ENCODE results near the gene RABGAP1L. TPM values are rescaled to one million over a fixed set of nuclear protein-coding genes. Genes with fewer than 3 reads are reported as not detected.
"Not testable (repeated sequence)": the region's sequence is repeated elsewhere in the genome, so short reads cannot be mapped to it uniquely, and the experiment has no call there.

Gene RABGAP1L
- total and polyA plus RNA-seq, 4 donors = 33.7 to 128 (median 62.1) TPM

- Histone ChIP-seq H3K36me3 (ENCODE audit: control insufficient read depth, insufficient read depth, low read length) (no peaks in the 10 kb centered on the region), H3K27me3 (ENCODE audit: control insufficient read depth, insufficient read depth, low read length) (no peaks in the 10 kb centered on the region), H3K4me1 (ENCODE audit: control insufficient read depth, insufficient read depth, low read length) (no peaks in the 10 kb centered on the region), H3K9me3 (ENCODE audit: control insufficient read depth, insufficient read depth, low read length) (no peaks in the 10 kb centered on the region), H3K4me3 (ENCODE audit: low read depth, low read length) (no peak overlapping the region), H3K27ac (ENCODE audit: low read depth, low read length) (no peak overlapping the region)
- WGBS (ENCODE audit: insufficient coverage) = no CpG with 5 or more reads among the region's 1 CpG
- no peak for DNase-seq (ENCODE audit: low read depth in 4 of 6, low spot score in 6 of 6)
Measured at GRCh38 chr1:174639461-174639860, 480.1 kb downstream of the RABGAP1L start.

GRCh38 chr1:174640783-174641182 is 481.5 kb downstream of the RABGAP1L start:
- no peaks in the 10 kb centered on the region for H3K9me3 ChIP-seq (ENCODE audit: control insufficient read depth, insufficient read depth, low read length)
- no peaks in the 10 kb centered on the region for H3K27me3 ChIP-seq (ENCODE audit: control insufficient read depth, insufficient read depth, low read length)
- H3K36me3 ChIP-seq (ENCODE audit: control insufficient read depth, insufficient read depth, low read length) = no peaks in the 10 kb centered on the region
- WGBS (ENCODE audit: insufficient coverage) = no CpG with 5 or more reads among the region's 1 CpG
- H3K27ac ChIP-seq (ENCODE audit: low read depth, low read length) = no peak overlapping the region
- H3K4me1 ChIP-seq (ENCODE audit: control insufficient read depth, insufficient read depth, low read length) = no peaks in the 10 kb centered on the region
- H3K4me3 ChIP-seq (ENCODE audit: low read depth, low read length) = no peak overlapping the region
- no peak for DNase-seq (ENCODE audit: low read depth in 4 of 6, low spot score in 6 of 6)

GRCh38 chr1:174642393-174642792 is 483.1 kb downstream of the RABGAP1L start:
- DNase-seq (ENCODE audit: low read depth in 4 of 6, low spot score in 6 of 6) = no peak
- Histone ChIP-seq H3K4me3 (ENCODE audit: low read depth, low read length) (no peak overlapping the region), H3K27me3 (ENCODE audit: control insufficient read depth, insufficient read depth, low read length) (no peaks in the 10 kb centered on the region), H3K9me3 (ENCODE audit: control insufficient read depth, insufficient read depth, low read length) (no peaks in the 10 kb centered on the region), H3K36me3 (ENCODE audit: control insufficient read depth, insufficient read depth, low read length) (no peaks in the 10 kb centered on the region), H3K27ac (ENCODE audit: low read depth, low read length) (no peak overlapping the region), H3K4me1 (ENCODE audit: control insufficient read depth, insufficient read depth, low read length) (no peaks in the 10 kb centered on the region)

GRCh38 chr1:174643206-174643605 is 483.9 kb downstream of the RABGAP1L start:
- Histone ChIP-seq H3K4me1 (ENCODE audit: control insufficient read depth, insufficient read depth, low read length) (no peaks in the 10 kb centered on the region), H3K27ac (ENCODE audit: low read depth, low read length) (no peak overlapping the region), H3K36me3 (ENCODE audit: control insufficient read depth, insufficient read depth, low read length) (no peaks in the 10 kb centered on the region), H3K27me3 (ENCODE audit: control insufficient read depth, insufficient read depth, low read length) (no peaks in the 10 kb centered on the region), H3K4me3 (ENCODE audit: low read depth, low read length) (no peak overlapping the region), H3K9me3 (ENCODE audit: control insufficient read depth, insufficient read depth, low read length) (no peaks in the 10 kb centered on the region)
- no CpG with 5 or more reads among the region's 1 CpG for WGBS (ENCODE audit: insufficient coverage)
- DNase-seq (ENCODE audit: low read depth in 4 of 6, low spot score in 6 of 6) = no peak

GRCh38 chr1:174649572-174649971 is 490.3 kb downstream of the RABGAP1L start:
- not testable (repeated sequence) for H3K36me3 ChIP-seq (ENCODE audit: control insufficient read depth, insufficient read depth, low read length); H3K9me3 ChIP-seq (ENCODE audit: control insufficient read depth, insufficient read depth, low read length); H3K27me3 ChIP-seq (ENCODE audit: control insufficient read depth, insufficient read depth, low read length); H3K4me1 ChIP-seq (ENCODE audit: control insufficient read depth, insufficient read depth, low read length); H3K27ac ChIP-seq (ENCODE audit: low read depth, low read length); DNase-seq (ENCODE audit: low read depth in 4 of 6, low spot score in 6 of 6); H3K4me3 ChIP-seq (ENCODE audit: low read depth, low read length)
- WGBS (ENCODE audit: insufficient coverage) = 100% methylated on average over 1 of the region's 2 CpGs

GRCh38 chr1:174652569-174653280 is 493.4 kb downstream of the RABGAP1L start:
- WGBS (ENCODE audit: insufficient coverage) = 63% methylated on average over 7 of the region's 8 CpGs
- Histone ChIP-seq H3K4me1 (ENCODE audit: control insufficient read depth, insufficient read depth, low read length) (no peaks in the 10 kb centered on the region), H3K27me3 (ENCODE audit: control insufficient read depth, insufficient read depth, low read length) (no peaks in the 10 kb centered on the region), H3K36me3 (ENCODE audit: control insufficient read depth, insufficient read depth, low read length) (no peaks in the 10 kb centered on the region), H3K9me3 (ENCODE audit: control insufficient read depth, insufficient read depth, low read length) (no peaks in the 10 kb centered on the region), H3K27ac (ENCODE audit: low read depth, low read length) (no peak overlapping the region), H3K4me3 (ENCODE audit: low read depth, low read length) (no peak overlapping the region)
- DNase-seq (ENCODE audit: low read depth in 4 of 6, low spot score in 6 of 6) = no peak

GRCh38 chr1:174654560-174654959 is 495.2 kb downstream of the RABGAP1L start:
- Histone ChIP-seq H3K27ac (ENCODE audit: low read depth, low read length) (no peak overlapping the region), H3K4me1 (ENCODE audit: control insufficient read depth, insufficient read depth, low read length) (no peaks in the 10 kb centered on the region)

GRCh38 chr1:174656409-174657059 is 497.2 kb downstream of the RABGAP1L start:
- DNase-seq (ENCODE audit: low read depth in 4 of 6, low spot score in 6 of 6) = no peak
- Histone ChIP-seq H3K4me1 (ENCODE audit: control insufficient read depth, insufficient read depth, low read length) (no peaks in the 10 kb centered on the region), H3K36me3 (ENCODE audit: control insufficient read depth, insufficient read depth, low read length) (no peaks in the 10 kb centered on the region), H3K27ac (ENCODE audit: low read depth, low read length) (no peak overlapping the region), H3K4me3 (ENCODE audit: low read depth, low read length) (no peak overlapping the region), H3K9me3 (ENCODE audit: control insufficient read depth, insufficient read depth, low read length) (no peaks in the 10 kb centered on the region), H3K27me3 (ENCODE audit: control insufficient read depth, insufficient read depth, low read length) (no peaks in the 10 kb centered on the region)
- WGBS (ENCODE audit: insufficient coverage) = 83% methylated on average over 1 of the region's 1 CpG

More at GRCh38 chr1:174654560-174654959, 495.2 kb downstream of the RABGAP1L start:
- H3K27me3 ChIP-seq (ENCODE audit: control insufficient read depth, insufficient read depth, low read length) = no peaks in the 10 kb centered on the region
- H3K36me3 ChIP-seq (ENCODE audit: control insufficient read depth, insufficient read depth, low read length) = no peaks in the 10 kb centered on the region
- H3K9me3 ChIP-seq (ENCODE audit: control insufficient read depth, insufficient read depth, low read length) = no peaks in the 10 kb centered on the region
- no peak overlapping the region for H3K4me3 ChIP-seq (ENCODE audit: low read depth, low read length)
- DNase-seq (ENCODE audit: low read depth in 4 of 6, low spot score in 6 of 6) = peak in 1 of 6 donors; percentile 18

- peak in 1 of 6 donors; percentile 60 for DNase-seq (ENCODE audit: low read depth in 4 of 6, low spot score in 6 of 6)
- Histone ChIP-seq H3K27ac (ENCODE audit: low read depth, low read length) (no peak overlapping the region), H3K4me3 (ENCODE audit: low read depth, low read length) (no peak overlapping the region), H3K9me3 (ENCODE audit: control insufficient read depth, insufficient read depth, low read length) (no peaks in the 10 kb centered on the region), H3K27me3 (ENCODE audit: control insufficient read depth, insufficient read depth, low read length) (no peaks in the 10 kb centered on the region), H3K36me3 (ENCODE audit: control insufficient read depth, insufficient read depth, low read length) (no peaks in the 10 kb centered on the region), H3K4me1 (ENCODE audit: control insufficient read depth, insufficient read depth, low read length) (no peaks in the 10 kb centered on the region)
Measured at GRCh38 chr1:174657411-174657810, 498.1 kb downstream of the RABGAP1L start.

GRCh38 chr1:174657893-174658292 is 498.6 kb downstream of the RABGAP1L start:
- peak in 1 of 6 donors; percentile 56 for DNase-seq (ENCODE audit: low read depth in 4 of 6, low spot score in 6 of 6)
- WGBS (ENCODE audit: insufficient coverage) = no CpG with 5 or more reads among the region's 1 CpG

More at GRCh38 chr1:174657893-174658292, 498.6 kb downstream of the RABGAP1L start:
- H3K4me3 ChIP-seq (ENCODE audit: low read depth, low read length) = no peak overlapping the region
- no peaks in the 10 kb centered on the region for H3K27me3 ChIP-seq (ENCODE audit: control insufficient read depth, insufficient read depth, low read length)
- no peaks in the 10 kb centered on the region for H3K36me3 ChIP-seq (ENCODE audit: control insufficient read depth, insufficient read depth, low read length)
- no peaks in the 10 kb centered on the region for H3K4me1 ChIP-seq (ENCODE audit: control insufficient read depth, insufficient read depth, low read length)
- H3K9me3 ChIP-seq (ENCODE audit: control insufficient read depth, insufficient read depth, low read length) = no peaks in the 10 kb centered on the region
- H3K27ac ChIP-seq (ENCODE audit: low read depth, low read length) = no peak overlapping the region
